CD4-positive, alpha-beta T cell treated with Interleukin-1 beta for 1 hour (primary cell): ENCODE data around the gene FAM193B.
"Not testable (repeated sequence)": the region's sequence is repeated elsewhere in the genome, so short reads cannot be mapped to it uniquely, and the experiment has no call there.

Experiments
- DNase-seq, 2 donors: peaks; one replicate each; pipeline ENCODE4 v3.0.0-alpha.2; 2020 to 2022

The FAM193B gene

DNA sequence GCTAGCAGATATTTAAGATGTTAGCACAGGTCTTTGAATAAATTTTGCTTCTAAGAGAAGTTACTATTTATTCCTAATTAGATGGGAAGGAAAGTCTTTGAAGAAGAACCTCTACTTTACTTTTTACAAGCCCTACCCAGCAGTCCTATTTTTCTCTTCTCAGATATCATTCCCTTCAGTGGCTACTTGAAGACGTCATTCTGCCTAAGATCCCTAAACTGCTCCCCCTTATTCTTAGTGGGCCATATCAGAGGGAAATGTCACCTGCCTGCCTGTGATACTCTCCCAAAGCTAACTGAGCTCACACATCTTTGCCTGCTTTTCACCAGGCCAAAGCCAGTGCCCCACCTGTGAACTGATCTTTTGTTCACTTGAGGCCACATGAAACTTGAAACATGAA, 21.1 kb upstream of the FAM193B start:
- DNase-seq, result no peak

DNA sequence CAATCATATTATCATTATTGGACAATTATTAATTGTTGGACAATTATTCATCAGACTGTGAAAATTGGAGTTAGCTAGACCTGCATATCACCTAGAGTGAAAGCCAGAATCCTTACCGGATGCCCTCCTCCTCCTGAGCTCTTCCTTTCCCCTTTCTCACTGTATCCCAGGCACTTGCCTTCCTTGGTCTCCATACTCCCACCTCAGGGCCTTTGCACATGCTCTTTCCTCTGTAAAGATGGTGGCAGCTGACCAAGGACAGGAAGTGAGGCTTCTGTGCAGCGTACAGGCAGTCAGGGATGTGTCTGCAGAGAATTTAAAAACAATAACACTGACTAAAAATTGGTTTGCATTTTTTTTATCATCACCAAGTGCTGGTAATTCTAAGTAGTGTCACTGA, 15.5 kb upstream of the FAM193B start:
- no peak for DNase-seq

DNA sequence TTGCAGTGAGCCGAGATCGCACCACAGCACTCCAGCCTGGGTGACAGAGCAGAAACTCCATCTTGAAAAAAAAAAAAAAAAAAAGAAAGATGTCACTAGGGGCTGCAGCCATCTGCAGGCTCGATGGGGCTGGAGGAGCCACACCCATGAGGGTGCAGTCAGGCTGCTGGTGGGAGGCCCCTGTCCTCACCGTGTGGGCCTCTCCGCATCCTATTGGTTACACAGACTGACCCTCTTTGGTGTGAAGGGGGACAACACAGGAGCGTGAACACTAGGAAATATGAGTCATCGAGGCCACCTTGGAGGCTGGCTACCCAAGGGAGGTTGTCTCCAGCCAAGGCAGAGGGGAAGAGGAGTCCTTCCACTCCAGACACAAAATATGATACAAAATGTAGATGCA, 14.0 kb upstream of the FAM193B start:
- DNase-seq, result no peak

DNA sequence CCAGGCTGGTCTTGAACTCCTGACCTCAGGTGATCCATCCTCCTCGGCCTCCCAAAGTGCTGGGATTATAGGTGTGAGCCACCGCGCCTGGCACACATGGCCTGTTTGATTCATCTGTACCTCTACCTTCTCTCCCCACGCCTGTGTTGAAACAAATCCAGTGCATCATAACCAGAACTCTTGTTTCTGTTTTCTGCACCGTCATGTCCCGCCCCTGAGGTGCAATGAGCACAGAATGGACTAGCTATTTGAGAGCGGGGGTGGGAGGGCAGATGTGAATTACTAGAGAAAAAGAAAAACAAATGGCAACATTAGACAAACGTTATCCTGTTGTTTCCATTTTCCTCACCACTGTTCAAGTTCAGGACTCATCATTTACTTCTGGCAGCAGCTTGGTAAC, 10.7 kb upstream of the FAM193B start:
- no peak for DNase-seq

DNA sequence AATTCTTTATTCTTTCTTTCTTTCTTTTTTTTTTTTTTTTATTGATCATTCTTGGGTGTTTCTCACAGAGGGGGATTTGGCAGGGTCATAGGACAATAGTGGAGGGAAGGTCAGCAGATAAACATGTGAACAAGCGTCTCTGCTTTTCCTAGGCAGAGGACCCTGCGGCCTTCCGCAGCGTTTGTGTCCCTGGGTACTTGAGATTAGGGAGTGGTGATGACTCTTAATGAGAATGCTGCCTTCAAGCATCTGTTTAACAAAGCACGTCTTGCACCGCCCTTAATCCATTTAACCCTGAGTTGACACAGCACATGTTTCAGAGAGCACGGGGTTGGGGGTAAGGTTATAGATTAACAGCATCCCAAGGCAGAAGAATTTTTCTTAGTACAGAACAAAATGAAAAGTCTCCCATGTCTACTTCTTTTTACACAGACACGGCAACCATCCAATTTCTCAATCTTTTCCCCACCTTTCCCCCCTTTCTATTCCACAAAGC, 5.1 kb upstream of the FAM193B start:
- not testable (repeated sequence) for DNase-seq

DNA sequence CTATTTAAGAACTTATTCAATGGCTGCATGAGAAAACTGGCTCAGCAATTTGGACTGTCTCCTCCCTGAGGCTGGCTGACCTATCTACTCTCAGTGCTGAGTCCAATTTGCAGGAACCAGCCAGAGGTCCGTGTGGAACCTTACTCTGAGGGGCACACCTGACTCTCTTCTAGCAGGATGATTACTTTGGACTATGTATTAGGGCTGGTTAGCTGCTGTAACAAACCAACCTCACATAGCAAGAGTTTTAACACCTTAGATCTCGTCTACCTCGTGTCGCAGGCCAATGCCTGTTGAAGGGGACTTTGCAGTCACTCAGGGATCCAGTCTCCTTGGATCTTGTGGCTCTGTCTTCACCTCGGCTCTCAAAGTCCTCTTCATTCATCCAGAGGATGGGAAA, 3.4 kb upstream of the FAM193B start:
- DNase-seq, result no peak

DNA sequence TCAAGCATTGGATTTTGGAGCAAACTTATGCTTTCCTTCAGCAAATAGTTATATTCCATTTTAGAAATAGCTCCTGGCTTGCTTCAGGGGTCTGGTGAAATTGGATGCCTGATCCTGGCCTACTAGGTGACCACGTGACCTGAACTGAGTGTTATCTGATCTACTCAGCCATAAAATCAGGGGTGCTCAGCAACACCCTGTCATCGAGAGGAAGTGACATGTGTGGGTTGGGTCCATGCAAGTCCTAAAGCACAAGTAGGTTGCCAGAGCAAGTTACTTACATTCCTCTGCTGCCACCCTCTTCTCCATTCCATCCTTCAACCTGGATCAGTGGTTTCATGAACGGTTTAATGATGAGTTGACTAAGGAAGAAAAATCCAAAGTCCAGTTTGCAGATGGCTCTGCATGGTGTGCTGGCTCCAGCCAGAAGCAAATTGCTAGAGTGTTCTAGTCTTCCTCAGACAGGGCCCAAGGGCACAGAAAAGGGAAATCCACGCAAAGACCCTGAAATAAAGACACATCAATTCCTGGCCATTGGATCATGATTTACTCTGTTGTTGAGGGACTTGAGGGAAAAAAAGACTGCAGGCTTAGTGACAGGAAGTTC, 2.8 kb upstream of the FAM193B start:
- DNase-seq, result peak in 1 of 2 donors; percentile 41

DNA sequence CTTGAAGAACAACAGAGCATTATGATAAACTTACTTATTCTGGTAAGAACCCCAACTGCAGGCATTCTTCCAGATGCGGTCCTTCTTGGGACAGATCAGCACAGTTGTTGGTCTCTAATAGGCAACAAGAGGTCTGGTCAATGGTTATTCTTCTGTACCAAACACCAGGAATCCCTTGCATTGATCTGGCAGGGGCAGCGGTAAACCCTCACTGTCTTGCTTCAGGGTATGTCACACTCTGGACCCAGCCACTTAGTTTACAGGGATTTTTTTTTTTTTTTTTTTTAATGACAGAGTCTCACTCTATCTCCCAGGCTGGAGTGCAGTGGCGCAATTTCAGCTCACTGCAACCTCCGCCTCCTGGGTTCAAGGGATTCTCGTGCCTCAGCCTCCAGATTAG, 1.3 kb upstream of the FAM193B start:
- no peak for DNase-seq

DNA sequence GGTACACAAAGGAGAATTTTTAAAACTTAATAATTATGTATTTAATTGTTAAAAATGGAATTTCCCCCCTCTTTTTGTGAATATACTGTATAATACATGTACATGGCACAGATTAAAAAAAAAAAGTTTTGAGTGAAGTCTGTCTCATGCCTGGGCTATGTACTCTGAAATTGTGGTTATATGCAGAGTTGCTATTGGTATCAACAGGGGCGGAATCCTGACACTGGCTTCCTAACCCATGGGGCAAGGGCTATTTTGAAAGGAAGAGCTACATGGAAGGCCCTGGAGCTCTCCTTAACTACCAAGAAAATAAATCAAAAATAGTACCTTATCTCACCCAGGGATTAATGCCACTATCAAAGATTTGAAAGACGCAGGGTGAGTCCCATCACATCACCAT, 865 bp upstream of the FAM193B start:
- no peak for DNase-seq

DNA sequence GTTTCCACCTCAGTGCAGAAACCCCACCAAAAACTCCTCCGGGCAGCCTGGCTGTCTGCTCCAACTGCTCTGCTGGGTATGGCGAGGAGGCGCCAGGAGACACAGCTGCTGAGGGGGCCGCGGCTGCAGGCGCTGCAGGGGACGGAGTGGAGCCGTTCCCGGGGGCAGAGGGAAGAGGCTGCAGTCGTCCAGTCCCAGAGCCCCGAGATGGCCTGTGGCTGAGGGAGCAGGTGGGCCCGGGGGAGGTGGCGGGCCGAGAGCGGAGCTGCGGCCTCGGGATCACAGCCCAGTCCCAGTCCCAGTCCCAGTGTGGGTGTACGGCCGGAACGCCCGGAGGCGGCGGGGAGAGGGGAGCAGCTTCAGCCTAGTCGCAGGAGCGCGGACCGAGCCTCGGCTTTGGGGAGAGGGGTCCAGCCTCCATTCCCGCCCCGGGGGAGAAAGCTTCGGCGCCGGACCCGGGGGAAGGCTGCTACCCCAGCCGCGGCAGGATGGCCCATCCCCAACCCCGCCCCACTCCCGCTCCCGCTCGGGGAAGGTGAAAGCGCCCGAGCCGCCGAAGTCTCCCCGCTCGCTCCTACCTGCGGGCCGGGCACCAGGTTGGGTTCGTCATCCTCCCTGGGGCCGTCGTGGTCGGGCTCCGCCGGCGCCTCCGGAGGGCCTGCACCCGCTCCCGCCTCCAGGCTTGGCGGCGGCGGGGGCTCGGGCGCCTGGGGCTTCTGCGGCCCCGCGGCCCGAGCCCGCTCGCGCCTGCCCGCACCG, 513 bp downstream of the FAM193B start:
- DNase-seq, result no peak

DNA sequence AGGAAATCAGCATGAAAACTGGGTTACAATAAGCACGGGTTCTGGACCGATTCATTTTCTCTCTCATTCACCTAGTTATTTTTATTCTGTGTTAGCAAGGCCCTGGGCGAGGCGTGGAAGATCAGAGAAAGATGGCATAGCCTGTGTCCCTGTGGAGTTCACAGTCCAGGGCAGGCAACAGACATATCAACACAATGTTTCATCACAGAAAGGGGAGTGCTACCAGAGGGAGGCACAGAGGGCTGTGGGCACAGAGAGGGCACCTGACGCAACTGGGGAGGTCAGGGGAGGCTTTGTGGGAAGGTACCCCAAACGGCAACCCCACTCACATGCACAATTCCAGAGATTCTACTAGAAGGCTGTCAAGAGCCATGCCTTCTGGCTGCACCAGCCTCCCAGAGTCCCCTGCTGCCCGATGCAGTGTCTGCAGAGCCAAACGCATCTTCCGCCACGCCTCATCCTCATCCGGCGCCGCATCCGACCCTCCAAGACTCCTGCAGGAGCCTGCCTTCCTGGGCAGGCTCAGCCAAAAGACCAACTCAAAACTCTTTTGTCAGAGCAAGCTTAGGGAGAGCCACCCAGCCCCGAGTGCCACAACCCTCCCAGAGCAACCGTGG, 1.4 kb downstream of the FAM193B start:
- DNase-seq, result no peak

DNA sequence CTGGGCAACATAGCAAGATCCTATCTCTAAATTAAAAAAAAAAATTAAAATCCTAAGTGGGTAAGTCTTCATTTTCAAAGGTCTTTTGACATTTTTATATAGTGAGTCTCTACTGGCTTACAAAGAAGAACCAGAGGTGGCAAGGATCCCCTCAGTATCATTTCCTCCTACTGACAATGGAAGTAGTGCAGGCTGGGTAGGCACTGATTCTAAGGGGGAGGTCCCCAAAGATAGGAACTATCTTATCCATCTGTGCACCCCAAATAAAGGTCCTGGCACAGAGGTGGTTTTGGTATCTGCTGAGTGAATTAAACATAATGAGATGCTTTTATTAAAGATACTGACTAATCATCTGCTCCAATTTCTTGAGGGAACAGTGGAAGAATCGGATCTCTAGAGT, 4.2 kb downstream of the FAM193B start:
- no peak for DNase-seq

DNA sequence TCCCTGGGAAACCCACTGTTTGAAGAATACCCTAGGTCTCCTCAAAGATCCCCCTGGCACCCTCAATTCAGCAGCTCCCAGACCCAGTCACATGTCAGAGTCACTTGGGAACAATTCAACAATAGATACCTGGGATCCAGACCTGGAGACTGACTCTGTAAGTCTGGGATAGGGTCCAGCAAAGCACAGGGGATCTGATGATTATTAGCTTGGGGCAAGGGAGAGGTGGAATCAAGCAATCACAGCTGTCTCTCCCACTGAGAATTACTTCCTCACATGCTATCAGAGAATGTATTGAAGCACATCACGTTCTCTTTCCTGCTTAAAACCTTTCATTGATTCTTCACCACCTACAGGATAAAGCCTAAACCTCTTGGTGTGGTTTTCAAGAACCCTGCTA, 5.9 kb downstream of the FAM193B start:
- no peak for DNase-seq

DNA sequence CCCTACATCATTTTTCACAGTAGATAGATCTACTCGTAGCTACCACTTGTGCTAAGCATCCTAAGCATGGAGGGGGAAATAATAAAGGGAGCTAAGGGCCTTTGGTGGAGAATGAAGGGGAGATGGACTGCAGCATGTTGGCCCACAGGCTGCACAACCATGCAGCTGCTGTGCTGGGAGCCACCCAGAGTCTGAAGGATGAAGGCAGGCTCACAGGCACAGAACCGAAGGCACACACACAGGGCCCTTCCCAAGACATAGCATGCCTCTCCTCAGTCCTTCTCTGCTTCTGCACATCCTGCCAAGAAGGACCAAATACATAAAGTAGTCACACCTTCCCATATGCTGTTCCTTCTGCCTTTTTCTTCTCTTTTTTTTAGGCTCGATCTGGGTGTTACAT, 6.6 kb downstream of the FAM193B start:
- no peak for DNase-seq

DNA sequence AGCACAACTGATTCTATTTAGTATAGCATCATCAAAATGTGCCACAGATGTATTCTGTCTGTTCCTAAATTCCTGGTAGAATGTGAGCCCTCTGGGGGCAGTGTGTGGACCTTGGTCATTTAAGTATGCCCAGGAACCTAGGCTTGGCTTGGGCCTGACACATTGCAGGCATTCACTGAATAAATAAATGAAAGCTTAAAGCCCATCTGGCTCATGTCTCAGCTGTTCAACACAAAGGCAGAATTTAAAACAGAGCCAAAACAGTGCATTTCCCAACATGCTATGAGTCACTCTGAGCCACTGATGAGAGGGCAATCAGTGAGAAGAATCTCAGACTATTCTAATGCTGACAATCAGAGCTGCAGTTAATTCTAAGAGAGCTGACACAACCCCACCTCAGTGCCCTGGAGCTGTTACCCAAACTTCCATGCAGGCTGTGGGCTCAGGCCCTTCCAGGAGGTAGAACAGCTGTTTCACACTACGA, 8.1 kb downstream of the FAM193B start:
- peak in 1 of 2 donors; percentile 28 for DNase-seq

DNA sequence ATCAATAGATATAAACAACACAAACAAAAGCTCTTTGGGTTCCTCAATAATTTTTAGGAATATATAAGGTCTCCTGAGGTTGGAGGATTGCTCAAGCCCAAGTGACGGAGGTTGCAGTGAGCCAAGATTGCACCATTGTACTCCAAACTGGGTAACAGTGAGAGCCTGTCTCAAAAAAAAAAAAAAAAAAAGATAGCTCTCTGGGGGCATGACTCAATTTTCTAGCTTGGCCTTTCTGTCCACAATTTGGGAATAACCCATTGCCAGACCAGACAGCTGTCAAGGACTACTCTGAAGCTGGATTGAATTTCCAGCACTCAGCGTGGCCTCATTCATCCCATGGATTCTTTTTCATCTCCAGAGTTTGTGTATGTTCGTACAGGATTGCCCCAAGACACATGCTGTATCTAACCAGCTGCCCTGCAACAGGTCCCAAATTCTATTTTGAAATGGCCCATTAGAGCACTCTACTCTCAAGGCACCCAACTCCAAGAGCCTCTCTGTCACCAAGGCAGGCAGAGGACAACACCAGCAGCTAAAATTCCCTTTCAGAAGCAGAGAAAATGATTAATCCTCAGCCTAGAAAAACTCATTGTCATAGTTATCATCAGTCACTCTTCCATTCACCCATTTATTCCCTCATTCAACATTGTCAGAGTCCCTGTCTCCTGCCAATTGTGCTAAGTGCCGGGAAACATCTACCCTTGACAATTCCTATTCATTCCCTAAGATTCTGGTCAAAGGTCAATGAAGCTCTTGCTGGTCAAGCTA, 8.7 kb downstream of the FAM193B start:
- DNase-seq, result peak in 1 of 2 donors; percentile 44

DNA sequence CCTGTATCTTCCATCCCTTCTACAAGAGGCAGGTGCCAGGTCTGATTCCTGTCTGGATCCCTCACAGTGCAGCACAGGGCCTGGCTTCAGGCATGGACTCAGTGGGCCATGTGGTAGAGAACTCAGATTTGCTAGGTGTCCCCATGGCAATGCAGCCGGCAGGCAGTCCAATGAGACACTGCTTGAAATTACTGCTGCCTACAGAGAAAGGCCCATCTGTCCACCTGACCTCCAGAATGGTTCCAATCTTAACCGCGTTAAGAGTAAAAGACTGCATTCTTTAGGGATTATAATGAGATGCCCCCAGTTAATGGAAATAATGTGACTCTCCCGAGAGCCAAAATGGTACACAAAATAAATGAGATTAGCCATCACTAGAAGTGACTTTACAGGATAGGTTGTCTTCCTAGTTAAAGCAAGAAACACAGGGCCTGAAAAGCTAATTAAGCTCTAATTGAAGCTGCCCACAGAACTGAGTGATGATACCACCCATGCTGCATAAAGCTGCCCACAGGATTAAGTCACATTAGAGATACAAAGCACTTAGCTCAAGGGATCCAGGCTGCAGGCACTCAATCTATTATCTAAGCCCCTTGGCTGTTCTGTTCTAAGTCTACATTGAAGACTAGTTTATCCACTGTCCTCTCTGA, 11.4 kb downstream of the FAM193B start:
- no peak for DNase-seq

DNA sequence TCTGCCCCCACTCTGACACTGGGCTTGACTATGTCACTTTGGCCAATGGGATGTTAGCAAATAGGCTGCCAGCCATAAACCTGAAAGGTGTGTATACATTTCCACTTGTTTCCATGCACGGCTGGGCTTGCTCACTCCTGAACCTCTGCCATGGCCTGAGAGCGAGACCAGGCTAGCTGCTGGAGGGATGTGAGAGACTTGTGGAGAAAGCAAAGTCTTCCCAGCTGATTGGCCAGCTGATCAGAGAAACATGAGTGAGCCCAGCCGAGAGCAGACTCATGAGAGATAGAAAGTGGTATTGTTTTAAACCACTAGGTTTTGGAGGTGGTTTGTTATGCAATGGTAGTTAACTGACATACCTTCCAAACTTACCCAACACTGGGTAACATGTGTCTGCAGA, 13.9 kb downstream of the FAM193B start:
- no peak for DNase-seq

DNA sequence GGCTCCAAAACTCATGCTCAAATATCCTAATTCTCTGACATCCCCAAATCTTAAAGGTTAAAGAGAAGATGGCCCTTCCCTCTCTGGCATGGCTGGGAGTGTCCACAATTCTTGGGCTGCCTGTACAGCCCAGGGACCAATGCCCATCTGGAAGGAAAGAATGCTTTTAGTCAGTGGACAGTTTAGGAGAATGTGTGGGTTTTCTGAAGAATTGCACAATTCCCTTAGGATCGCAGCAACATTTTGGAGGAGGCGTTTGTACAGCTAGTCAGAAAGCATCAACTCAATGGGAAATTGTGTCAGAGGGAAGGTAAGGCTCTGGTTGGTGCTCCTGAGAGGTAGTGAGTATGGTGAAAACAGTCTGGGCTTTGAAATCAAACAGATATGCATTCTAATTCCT, 15.0 kb downstream of the FAM193B start:
- no peak for DNase-seq

DNA sequence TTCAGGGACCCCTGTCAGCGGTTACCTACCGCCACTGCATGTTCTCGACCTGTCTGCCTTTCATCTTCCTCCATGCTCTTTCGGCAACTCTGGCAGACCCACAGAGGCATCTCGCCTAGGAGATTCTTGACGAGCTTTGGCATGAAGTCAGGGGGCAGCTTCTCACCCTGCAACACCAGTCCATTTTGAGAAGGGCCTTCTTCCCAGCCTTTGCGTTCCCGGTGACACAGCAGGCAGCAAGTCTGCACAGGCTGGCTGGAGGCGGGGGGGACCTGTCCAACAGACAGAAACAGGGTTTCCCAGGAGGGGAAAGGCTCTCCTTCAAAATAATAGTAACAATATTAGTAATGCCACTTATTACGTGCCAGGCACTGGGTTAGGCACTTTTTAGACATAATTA, 15.5 kb downstream of the FAM193B start:
- no peak for DNase-seq

DNA sequence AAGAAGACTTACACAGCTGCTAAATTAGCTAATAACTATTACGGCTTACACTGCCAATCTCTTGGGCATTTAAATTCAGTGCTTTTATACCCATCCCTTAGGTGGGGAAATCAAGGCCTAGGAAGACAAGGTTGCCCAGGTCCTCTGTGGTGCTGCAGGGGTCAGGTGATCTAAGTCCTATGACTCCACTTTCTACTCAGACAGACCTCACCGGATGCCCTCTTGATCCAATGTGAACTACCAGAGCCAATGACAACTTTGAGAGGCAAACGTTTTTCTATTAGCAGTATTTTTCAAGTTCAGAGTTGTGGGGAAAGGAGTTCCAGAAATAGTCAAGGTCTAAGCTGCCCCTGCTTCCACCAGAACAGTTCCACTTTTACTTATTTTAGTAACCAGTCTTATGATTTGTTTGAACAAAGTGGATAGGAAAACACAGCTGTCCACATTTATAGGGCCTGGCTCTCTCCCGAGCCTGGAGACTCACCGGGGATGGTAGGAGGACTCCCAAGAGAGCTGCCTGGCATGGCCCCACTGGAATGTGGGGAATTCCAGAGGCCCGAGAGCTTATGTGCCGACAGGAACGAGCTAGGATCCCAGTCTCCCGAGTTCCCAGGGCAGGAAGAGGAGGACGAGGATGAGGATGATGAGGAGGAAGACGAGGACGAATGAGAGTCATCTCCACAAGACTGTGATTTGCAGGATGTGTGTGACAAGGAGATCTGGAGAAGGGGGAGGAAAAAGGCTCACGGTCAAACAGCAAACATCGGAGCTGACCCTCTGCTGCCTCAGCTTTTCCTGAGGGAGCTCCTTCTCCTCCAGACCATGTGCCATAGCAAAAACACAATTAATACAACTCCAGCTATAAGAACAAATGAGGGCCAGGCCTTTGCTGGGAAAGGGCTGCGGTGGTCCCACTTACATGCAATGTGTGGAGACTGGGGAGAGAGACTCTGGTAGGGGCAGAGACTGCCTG, 16.7 kb downstream of the FAM193B start:
- DNase-seq, result no peak

DNA sequence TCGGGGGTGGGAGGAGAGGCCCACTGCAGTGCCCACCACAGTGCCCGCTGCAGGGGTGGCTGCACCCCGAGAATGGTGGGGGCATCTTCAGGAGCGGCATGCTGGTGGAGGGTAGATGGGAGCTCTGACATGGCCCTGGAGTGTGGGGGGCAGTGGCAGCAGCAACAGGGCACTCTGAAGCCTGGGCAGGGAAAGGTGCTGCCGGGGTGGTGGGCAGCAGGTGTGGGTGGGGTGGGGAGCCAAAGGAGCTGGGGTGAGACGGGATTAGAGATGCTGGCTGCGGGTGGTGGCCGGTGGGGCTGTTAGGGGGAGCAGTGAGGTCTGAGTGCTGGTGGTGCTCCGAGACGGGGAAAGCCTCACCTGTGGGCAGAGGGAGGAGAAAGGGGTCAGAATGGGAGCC, 18.0 kb downstream of the FAM193B start:
- DNase-seq, result no peak
